ENCODE data around the gene SRPK2.
"Not testable (repeated sequence)": the region's sequence is repeated elsewhere in the genome, so short reads cannot be mapped to it uniquely, and the experiment has no call there.

SRPK2 gene

DNA sequence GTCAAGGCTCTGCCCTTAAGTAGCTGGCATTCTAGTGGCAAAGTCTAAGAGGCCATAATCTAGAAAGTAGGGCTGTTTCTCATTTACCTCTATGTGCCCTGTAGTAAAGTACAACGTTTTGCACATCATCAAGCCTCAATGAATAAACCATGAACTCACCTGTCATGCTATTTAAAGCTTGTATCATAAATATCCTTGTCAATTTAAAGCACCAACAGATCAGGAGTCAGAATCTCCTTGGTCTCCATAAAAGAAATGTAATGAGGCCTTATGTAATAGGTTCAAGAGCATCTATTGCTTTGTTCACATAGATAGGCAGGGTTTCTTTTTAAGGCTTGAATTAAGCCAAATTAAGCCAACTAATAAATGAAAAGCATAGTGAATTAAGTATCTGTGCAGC is 192.8 kb downstream of the SRPK2 start:
- DNase-seq = no peak

DNA sequence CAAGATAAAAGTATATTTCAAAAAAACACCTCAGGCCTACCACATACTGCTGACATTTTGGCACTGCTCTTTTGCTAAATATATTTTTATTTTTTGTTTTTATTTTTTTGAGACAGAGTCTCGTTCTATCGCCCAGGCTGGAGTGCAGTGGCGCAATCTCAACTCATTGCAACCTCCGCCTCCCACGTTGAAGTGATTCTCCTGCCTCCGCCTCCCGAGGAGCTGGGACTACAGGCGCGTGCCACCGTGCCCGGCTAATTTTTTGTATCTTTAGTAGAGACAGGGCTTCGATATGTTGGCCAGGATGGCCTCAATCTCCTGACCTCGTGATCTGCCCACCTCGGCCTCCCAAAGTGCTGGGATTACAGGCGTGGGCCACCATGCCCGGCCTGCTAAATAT is 193.8 kb downstream of the SRPK2 start:
- DNase-seq = not testable (repeated sequence)

DNA sequence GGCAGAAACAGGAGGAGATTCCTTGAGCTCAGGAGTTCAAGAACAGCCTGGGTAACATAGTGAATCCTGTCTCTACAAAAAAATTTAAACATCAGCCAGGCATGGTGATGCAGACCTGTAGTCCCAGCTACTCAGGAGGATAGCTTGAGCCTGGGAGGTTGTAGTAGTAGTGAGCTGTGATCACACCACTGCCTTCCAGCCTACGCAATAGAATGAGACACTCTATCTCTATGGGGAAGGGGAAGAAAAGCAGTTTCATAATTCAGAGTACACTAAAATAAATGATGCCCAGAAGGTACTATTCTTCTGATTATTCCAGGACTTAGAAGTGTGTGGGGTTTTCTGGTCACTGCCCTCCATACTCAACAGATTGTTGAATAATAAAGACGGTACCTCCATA is 197.4 kb downstream of the SRPK2 start:
- DNase-seq = no peak

DNA sequence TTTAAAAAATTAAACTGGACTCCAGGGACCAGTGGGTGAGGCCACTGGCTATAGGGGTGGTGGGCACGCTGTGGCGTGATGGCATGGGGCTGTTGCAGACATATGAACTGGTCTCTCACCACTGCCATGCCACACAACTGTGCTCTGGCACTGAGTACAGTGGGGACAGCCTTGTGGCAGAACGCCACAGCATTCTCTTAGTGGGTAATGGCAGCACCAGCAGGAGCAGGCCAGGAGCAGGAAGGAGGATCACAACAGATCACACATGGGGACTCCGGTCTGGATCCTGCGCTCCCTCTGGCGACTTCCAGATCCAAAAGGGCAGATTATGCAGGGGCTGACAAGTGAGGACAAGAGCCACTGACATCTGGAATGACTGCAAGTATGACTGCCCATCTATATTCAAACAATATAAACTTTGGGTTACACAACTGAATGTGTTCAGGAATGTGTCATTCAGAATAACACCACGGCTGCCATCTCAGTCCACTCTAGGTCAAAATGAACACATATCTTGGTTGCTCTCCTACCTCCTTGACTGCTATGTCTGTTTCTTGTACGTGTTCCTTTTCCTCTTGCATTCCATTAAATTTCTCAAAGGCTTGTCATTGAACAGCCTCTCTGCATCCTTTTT is 198.7 kb downstream of the SRPK2 start:
- no peak for DNase-seq

DNA sequence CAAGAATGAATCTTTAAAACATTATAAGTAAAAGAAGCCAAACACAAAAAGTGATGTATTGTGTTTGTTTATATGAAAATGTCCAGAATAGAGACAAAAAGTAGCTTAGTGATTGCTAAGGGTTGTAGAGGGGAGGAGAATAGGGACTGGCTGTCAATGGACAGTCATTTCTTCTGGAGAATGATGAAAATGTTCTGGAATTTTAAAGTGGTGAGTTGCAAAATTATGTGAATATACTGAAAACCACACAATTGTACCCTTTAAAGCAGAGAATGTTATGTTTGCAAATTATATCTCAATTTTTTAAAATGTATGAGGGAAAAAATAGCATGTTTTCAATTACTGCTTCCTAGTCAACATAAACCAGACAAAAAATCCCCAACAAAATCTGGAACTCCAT is 200.5 kb downstream of the SRPK2 start:
- no peak for DNase-seq

DNA sequence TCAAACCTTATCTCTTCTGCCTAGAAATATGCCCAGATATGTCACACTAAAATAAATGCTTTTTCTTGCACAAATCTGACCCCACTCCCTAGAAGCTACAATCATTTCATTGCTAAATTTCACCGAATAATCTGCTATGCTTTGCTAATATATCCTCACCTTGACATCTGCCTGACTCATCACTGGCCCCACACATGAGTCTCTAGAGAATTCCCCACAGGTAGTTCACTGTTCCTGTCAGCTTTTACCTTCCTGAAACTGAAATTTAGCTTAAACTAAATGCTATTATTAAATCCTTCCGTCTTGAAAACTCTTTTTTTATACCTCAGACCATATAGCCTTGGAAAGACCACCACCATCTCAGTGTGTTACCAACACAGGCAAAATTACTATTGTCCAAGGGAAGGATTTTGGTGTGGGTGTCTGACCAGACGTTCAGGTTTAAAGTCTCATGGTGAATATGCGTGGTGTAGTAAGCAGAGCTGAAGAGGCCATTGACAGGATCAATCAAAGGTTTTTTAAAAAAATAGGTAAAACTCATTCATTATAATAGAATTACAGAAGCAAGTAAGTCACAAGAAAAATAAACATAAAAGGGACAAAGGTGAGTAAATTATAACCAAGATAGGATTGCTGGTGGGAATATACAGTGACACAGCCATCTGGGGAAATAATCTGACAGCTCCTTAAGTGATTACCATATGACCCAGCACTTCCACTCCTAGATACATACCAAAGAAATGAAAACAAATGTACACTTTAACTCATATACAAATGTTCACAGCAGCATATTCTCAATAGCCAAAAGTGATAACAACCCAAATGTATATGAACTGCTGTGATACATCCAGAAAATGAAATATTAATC is 201.2 kb downstream of the SRPK2 start:
- no peak for DNase-seq

DNA sequence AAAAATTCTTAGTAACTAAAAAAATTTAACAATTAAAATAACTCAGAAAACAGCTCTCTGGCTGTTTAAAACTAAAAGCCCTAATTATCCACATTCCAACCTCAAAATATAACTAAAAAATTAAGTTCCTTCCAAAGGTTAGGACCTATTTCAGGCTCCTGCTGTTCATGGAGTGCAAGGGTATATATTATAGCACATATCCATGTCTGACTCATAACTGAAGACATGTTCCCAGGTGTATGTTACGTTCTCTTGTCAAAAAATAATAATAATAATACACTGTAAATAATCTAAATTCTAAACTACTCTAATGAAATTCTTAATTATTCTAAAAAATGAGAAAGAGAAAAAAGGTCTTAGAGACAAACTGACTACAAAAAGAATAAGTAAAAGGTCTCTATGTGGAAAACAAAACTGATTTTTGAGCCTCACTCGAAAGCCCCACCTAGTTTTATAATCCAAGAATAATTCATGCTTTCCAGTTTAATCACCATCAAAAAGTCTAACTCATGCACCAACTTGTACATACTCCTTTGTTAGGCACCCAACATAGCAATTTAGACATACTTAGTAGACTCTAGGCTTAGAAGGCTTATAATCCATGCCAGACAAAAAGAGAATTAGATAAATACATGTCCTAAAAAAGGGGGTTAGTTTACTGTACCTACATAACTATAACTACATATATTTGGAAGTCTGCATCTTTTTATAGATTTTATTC is 203.3 kb downstream of the SRPK2 start:
- DNase-seq = no peak

DNA sequence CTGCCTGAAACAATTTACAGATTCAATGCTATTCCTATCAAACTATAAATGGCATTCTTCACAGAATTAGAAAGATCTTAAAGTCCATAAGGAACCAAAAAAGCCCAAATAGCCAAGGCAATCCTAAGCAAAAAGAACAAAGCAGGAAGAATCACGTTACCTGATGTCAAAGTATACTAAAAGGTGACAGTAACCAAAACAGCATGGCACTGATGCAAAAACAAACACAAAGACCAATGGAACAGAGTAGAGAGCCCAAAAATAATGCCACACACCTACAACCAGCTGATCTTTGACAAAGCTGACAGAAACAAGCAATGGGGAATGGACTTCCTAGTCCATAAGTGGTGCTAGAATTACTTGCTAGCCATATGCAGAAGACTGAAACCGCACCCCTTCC is 208.7 kb downstream of the SRPK2 start:
- no peak for DNase-seq

DNA sequence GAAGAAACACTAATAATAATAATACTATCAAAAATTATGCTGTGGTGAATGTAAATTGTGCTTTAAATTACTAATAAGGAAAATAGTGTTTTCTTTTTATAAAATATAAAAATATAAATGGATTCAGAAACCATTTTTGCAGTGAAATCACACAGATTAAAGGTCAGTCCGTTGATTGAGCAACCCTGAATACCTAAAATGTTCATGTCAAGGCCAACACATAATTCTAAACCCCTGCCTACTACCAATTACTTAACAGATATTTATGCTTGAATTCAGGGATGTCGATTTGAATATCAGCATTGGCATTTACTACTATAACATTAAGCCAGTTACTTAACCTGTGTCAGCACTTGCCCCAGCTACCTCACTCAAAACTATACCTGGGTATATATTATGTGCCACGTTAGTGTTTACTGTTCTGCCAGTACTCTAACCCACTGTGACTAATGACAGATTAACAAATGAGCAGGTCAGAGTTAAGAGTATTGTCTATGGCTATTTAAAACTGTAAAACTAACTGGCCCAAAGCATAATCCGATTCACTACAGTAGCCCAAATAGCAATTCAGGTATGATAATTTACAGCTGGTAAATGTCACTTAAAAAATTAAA is 209.7 kb downstream of the SRPK2 start:
- no peak for DNase-seq

DNA sequence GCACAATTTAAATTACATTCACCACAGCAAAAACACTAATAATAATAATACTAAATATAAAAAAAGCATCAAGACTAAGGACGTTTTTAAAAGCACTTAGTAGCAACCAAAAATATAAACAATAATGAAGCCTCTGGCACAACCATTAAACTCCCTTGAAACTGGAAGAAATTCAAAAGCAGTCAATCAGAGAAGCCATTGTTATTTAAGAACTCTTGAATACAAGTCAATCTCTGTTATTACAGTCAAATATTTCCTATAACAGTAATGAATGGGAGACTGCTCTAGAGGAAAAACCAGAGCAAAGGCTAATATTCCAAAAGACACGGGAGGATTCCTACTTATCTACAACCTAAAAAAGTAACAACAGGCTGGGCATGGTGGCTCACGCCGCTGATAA is 210.5 kb downstream of the SRPK2 start:
- no peak for DNase-seq

DNA sequence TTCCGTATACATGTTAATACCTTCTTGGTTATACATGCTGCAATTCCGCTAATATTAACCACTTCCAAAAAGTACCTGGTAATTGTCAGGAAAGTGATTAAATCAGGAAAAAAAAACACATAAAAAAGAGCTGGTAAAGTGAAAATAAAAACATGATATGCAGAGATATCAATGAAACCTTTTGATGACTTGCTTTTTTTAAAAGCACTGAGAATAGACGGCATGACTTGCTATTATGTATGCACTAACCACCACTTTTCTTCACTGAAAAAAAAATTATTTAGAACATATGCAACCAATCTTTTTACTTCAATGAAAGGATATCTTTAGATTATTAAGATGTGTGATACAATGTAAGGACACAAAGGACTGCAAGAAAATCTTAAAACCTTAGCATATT is 211.7 kb downstream of the SRPK2 start:
- DNase-seq = no peak

DNA sequence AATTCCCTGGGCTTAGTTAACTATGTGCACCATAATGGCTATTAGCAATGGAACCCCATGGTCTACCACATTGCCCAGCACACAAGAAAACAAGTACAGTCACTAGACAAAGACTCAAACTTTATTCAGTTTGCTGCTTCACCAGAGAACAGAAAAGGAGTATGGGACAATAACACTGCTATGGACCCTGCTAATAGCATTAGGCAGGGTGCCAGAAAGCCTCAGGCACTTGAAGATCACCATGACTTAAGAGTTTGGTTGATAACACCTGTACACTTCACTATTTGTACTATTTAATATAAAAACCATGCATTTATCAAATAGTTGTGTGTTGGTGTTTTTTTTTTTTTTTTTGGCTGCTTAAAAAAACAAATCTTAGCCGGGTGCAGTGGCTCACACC is 215.1 kb downstream of the SRPK2 start:
- DNase-seq = no peak

DNA sequence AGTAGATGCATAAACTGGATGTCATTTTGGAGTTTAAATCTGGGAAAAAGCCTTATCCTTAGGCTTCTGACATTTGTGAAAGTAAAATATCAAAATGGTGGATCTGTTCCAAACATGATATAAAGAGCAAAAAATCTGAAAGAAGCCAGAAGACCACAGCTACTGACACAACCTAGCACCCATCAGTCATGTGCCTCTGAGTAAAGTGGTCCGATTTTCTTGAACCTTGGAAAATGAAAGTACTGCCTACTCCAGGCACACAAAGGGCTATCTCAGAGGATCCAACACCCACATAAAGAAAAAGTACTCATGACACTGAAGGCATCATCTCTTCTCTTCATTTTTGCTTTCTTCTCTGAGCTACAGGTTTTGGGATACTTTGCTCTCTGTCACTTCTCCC is 224.0 kb downstream of the SRPK2 start:
- DNase-seq = no peak

DNA sequence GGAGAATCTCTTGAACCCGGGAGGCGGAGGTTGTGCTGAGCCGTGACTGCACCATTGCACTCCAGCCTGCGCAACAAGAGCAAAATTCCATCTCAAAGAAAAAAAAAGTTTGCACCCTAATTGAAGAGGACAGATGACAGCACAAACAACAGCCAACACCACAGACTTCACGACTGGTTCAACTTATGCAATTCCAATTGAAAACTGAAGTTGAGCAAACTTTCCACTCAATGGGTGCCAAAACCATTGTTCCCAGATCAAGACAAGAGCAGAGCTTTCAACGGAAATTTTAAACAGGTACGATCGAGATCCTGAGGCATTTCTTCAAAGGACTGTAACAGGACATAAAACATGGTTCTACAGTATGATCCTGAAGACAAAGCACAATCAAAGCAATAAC is 225.0 kb downstream of the SRPK2 start:
- no peak for DNase-seq

DNA sequence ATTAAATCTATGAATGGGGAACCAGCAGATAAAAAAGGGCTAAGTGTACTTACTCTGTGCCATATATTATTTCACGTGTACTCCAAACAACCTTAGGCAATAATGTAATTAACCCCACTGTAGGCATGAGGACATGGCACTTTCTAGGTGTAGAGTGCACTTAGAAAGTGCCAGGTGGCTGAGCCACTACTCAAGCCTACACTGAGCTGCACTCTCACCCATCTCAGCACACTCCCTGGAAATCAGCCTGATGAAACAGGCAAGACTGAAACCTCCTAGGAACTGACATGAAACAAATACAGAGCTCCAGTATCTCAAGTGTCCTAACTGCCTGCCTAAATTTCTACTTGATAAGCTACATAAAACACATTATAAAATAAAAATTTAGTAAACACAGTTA is 227.4 kb downstream of the SRPK2 start:
- no peak for DNase-seq

DNA sequence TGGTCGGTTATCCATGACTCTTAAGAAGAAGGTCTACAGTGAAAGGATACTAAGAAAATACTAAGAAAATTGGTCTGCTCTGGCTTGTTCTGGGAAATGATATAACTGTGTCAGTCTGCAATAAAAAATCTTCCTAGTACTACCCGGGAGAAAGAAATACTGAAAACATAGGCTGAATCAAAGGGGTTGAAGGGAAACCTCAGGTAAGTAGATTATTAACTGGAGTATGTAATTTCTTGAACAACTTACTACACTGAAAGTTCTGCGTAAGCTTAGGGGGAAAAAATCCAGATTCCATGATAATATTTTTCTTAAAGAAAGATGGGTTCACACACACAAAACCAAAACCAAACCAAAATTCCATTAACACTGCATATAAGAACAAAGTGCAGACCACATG is 231.4 kb downstream of the SRPK2 start:
- no peak for DNase-seq

DNA sequence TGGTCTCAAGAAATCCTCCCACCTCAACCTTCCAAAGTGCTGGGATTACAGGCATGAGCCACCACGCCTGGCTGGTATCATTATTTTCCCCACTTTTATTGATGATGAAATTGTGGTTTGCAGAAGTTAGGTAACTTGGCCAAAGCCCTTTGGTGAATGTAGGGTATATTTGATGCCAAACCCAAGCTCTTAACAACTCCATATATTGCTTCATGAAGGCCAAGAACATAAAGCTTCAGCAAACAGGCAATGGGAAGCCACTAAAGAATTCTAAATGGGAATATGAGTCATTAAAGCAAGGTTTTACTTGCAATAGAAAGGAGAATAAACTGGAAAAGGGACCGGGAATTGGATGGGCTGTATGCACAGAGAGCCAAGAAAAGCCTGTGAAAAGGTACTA is 232.0 kb downstream of the SRPK2 start:
- no peak for DNase-seq

DNA sequence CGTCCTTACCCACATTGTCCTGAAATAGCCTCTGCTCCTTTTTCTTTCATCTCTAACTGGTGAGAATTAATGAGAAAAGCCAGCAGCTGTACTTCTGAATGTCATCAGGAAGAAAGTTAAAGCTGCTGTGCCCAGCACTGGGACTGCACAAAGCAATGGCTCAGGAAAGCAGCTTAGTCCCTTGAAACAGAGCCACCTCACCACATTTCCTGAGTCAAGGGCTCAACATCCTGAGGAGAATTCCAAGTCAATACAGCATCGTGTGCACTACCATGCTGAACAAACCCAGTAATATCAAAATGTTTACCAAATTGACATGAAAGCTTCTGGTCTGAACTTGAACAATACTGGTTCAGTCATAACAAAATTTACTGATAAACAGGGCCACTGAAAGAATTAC is 234.6 kb downstream of the SRPK2 start:
- DNase-seq = no peak

DNA sequence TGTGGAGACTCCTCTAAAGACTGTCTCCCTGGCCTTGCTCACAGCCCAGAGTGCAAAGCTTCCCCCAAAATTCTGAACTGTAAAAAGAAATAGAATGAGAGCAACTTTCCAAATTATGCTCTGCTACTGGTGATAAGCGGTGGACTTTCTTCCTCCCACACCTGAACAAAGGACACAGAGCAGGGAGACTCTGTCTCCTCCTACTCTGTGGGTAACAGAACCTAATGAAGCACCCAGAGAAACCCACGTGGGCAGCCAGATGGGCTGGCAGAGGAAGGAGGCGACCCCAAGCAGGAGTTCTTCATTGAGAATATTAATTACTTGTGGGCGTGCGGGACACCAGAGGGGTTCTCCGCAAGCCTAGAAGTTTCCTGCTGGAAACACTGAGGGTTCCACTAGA is 235.2 kb downstream of the SRPK2 start:
- no peak for DNase-seq

DNA sequence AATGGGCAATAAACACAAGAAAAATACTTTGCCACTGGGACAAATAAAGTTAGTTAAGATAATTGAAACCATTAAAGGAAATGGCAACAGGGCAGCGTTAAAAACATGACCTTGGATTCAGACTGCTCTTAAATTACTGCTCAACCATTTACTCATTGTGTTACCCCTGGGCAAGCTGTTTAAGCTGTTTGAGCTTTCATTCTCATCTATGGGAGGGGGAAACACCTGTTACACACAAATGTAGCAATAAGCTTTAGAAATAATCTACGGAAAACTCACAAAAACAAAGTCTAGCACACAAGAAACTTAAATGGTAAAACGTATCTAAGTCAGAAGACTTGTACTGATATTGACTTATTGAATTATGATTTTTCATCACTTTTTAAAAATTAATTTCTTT is 237.6 kb downstream of the SRPK2 start:
- no peak for DNase-seq

DNA sequence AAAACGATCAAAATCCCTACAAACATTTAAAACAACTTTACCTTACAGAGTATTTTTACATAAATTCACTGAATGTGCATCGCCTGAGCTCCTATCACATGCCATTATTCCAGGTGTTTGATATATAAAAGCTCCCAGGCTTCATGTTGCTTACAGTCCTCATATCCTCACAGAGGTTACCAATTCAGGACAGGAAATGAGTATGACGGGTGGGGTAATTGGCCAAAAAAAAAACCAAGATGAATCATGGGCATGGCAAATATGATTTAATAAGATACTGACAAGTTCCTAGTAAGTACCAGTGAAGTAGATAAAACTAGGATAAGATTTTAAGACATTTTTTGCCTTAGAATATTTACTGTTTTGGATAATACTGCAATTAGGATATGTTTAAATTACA is 238.9 kb downstream of the SRPK2 start:
- DNase-seq = no peak

DNA sequence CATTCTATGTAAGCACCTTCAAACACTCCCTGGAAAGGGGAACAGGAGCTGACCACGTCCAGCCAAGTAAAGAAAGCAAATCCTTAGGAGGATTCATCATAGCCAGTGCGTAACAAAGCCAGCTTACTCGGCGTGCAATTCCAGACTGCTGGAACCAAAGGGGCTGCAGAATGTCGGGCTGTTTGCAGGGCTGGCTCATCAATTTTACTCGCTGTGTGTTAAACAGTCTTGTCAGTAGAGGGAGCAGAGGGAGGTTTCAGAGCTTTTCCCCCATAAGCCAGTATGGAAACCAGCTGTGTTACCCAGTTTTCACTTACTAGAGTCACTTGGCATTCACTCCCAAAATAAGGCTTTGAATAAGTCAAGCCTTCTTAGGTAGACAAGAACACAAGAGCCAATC is 247.7 kb downstream of the SRPK2 start:
- DNase-seq = peak in 2 of 56 donors; percentile 10
